ENCODE measurements around the gene RNF8. TPM values are rescaled to one million over a fixed set of nuclear protein-coding genes. Genes with fewer than 3 reads are reported as not detected.

RNF8 gene
- total and polyA plus RNA-seq, 11 donors = 10.3 to 20.6 (median 15.9) TPM

DNA sequence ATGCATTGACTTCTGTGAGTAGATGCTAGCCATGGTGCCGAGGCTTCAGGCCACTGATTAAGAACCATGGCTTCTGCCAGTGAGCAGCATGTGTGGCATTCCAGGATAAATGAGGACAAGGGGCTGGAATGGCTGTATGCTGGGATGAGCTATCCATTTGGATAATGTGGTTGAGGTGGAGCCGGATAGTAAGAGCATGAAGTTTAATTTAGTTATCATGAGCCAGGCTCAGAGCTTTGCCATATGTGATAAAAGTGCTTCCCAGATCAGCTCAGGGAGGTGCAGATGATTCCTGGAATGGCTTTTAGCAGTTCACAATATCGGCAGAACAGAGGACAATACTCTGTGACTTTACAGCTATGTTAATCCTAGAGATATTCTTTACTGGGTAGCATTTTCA is 34.6 kb upstream of the RNF8 start:
- 44 to 64% (median 52%) methylated on average over 3 of the region's 3 CpGs for WGBS, 4 donors
- peaks cover 0 to 24% (median 9%) of the 10 kb centered on the region in 12 donors for H3K4me1 ChIP-seq
- no peak overlapping the region for H3K4me3 ChIP-seq
- peak overlapping the region in 1 of 12 donors; percentile 13 for H3K27ac ChIP-seq
- ATAC-seq (peak in 1 of 4 donors; percentile 35), DNase-seq (no peak)
- intact Hi-C loops (cut with DNase I) = no loop called here
- TF ChIP-seq POLR2A (IDR thresholded peaks at IDR 0.05) = no peak
- no peaks in the 10 kb centered on the region for H3K9me3 ChIP-seq
- H3K36me3 ChIP-seq = peaks cover 0 to 94% (median 58%) of the 10 kb centered on the region in 9 donors
- no peaks in the 10 kb centered on the region for H3K27me3 ChIP-seq

DNA sequence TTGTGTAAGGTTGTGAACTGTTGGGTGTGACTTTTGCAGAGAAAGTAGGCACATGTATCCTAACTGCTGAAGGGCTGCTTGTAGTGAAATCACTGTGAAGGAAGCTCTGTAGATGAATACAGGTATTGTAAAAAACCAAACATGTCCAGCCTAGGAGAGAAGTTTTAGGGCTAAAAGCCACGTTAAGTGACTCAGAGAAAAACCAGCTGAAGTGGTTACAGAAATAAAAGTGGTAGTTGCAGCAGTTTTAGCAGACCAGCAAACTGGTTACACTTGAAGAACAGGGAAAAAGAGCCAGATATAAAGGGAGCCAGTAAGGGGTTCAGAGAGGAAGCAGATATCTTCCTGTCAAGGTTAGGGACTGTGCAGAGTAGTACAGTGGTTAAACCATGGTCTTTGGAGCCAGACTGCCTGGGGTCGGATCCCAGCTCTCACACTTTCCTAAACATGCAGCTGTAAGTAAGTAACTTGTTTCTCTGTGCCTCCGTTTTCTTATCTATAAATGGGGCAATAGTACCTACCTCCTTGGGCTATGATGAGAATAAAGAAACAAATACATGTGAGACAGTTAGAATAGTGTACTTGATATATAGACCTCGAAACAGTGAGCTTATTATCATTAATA is 33.8 kb upstream of the RNF8 start:
- WGBS, 4 donors = 89 to 94% (median 92%) methylated on average over 4 of the region's 4 CpGs
- Histone ChIP-seq H3K27ac (peak overlapping the region in 1 of 12 donors; percentile 53), H3K9me3 (no peaks in the 10 kb centered on the region), H3K4me3 (no peak overlapping the region), H3K36me3 (peaks cover 0 to 95% (median 52%) of the 10 kb centered on the region in 9 donors), H3K27me3 (no peaks in the 10 kb centered on the region), H3K4me1 (peaks cover 0 to 24% (median 9%) of the 10 kb centered on the region in 12 donors)
- DNase-seq = no peak
- TF ChIP-seq CTCF (IDR thresholded peaks at IDR 0.05) (no peak), POLR2A (IDR thresholded peaks at IDR 0.05) (no peak)
- no peak for ATAC-seq
- intact Hi-C loops (cut with DNase I) = loop anchor here in 4 of 10 donors (5.0 to 10.0 kb wide), 4 partner anchors 245 to 375 kb away; partner anchors contain the start of gene MDGA1 (in 1 of the 4)

DNA sequence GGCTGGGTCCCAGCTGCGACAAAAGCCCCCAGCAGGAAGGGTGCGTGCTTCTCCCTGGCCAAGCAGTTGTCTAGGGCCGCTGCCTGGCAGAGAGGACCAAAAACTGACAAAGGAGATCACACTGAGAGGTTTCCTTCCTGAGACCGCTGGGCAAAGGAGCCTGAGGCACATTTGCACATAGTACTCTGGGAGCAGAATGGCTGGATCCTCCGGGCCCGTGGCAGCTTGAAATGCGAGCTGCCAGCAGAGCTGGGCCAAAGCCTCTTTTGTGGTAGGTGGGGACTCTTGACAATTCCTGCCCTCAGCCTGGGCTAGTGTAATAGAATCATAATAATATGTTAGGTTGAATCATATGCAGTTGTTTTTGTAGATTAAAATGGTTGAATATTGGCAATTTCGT is 33.1 kb upstream of the RNF8 start:
- Histone ChIP-seq H3K9me3 (no peaks in the 10 kb centered on the region), H3K27ac (peak overlapping the region in 8 of 12 donors; percentile 6 to 53 (median 28)), H3K4me3 (no peak overlapping the region), H3K36me3 (peaks cover 0 to 88% (median 46%) of the 10 kb centered on the region in 9 donors), H3K4me1 (peaks cover 0 to 27% (median 10%) of the 10 kb centered on the region in 12 donors), H3K27me3 (no peaks in the 10 kb centered on the region)
- ATAC-seq (peak in 1 of 4 donors; percentile 32), DNase-seq (no peak)
- TF ChIP-seq CTCF (IDR thresholded peaks at IDR 0.05) (no peak), POLR2A (IDR thresholded peaks at IDR 0.05) (no peak)
- 79 to 85% (median 82%) methylated on average over 8 of the region's 8 CpGs for WGBS, 4 donors
- intact Hi-C loops (cut with DNase I) = loop anchor here in 4 of 10 donors (5.0 to 10.0 kb wide), 4 partner anchors 244 to 374 kb away; partner anchors contain the start of gene MDGA1 (in 1 of the 4)

- peak; percentile 39 to 68 (median 54) for ATAC-seq
- peak overlapping the region in 8 of 12 donors; percentile 6 to 53 (median 28) for H3K27ac ChIP-seq
- H3K4me1 ChIP-seq = peaks cover 0 to 27% (median 11%) of the 10 kb centered on the region in 12 donors
- no peaks in the 10 kb centered on the region for H3K9me3 ChIP-seq
- DNase-seq = peak in 3 of 5 donors; percentile 16 to 46 (median 35)
- H3K36me3 ChIP-seq = peaks cover 0 to 83% (median 41%) of the 10 kb centered on the region in 9 donors
- intact Hi-C loops (cut with DNase I) = loop anchor here in 4 of 10 donors (5.0 to 10.0 kb wide), 4 partner anchors 244 to 374 kb away; partner anchors contain the start of gene MDGA1 (in 1 of the 4)
- TF ChIP-seq POLR2A (IDR thresholded peaks at IDR 0.05) (no peak), CTCF (IDR thresholded peaks at IDR 0.05) (no peak)
- no peak overlapping the region for H3K4me3 ChIP-seq
- H3K27me3 ChIP-seq = no peaks in the 10 kb centered on the region
Measured at GRCh38 chr6:37321101-37321500, 32.7 kb upstream of the RNF8 start.

All from heart left ventricle (tissue), 16 donors.